ENCODE data around the gene SLC25A1.

- TF ChIP-seq POLR2A (IDR thresholded peaks at IDR 0.05; ENCODE audit: low read length) (no peak), GATA1 (IDR thresholded peaks at IDR 0.05; ENCODE audit: low read depth, low read length) (no peak)
Observed at GRCh38 chr22:19134176-19134831, 44.2 kb downstream of the SLC25A1 start.

Measured in erythroblast (primary cell).